ENCODE measurements around the gene SCG3.

Gene SCG3

GRCh38 chr15:51724673-51725072 lies 43.4 kb downstream of the SCG3 start:
- no peaks in the 10 kb centered on the region for H3K36me3 ChIP-seq (replicated peaks)
- H3K4me1 ChIP-seq: no peaks in the 10 kb centered on the region
- H3K4me3 ChIP-seq: no peak overlapping the region
- no peaks in the 10 kb centered on the region for H3K9me3 ChIP-seq
- no peaks in the 10 kb centered on the region; the same call in 1 of the 2 replicates for H3K27me3 ChIP-seq (ENCODE audit: low read depth)
- no peak for DNase-seq (ENCODE audit: low spot score in 2 of 2)
- in situ Hi-C loops (cut with MboI; ENCODE audit: low sequenced_read_pairs): no loop called here

- Histone ChIP-seq H3K9me3 (no peaks in the 10 kb centered on the region), H3K27me3 (ENCODE audit: low read depth) (no peaks in the 10 kb centered on the region; the same call in 1 of the 2 replicates), H3K36me3 (replicated peaks) (no peaks in the 10 kb centered on the region), H3K4me1 (no peaks in the 10 kb centered on the region), H3K4me3 (no peak overlapping the region)
- in situ Hi-C loops (cut with MboI; ENCODE audit: low sequenced_read_pairs): no loop called here
- peak; percentile 42 to 57 for DNase-seq (ENCODE audit: low spot score in 2 of 2)
Observed at GRCh38 chr15:51726302-51727073, 45.2 kb downstream of the SCG3 start.

GRCh38 chr15:51727141-51727897 lies 46.0 kb downstream of the SCG3 start:
- no peaks in the 10 kb centered on the region for H3K4me1 ChIP-seq
- DNase-seq (ENCODE audit: low spot score in 2 of 2): no peak

GRCh38 chr15:51731549-51732267 lies 50.4 kb downstream of the SCG3 start:
- no peak overlapping the region for H3K4me3 ChIP-seq
- no peak for DNase-seq (ENCODE audit: low spot score in 2 of 2)
- H3K4me1 ChIP-seq: peaks cover 9% of the 10 kb centered on the region
- in situ Hi-C loops (cut with MboI; ENCODE audit: low sequenced_read_pairs): no loop called here
- H3K9me3 ChIP-seq: no peaks in the 10 kb centered on the region
- no peaks in the 10 kb centered on the region for H3K36me3 ChIP-seq (replicated peaks)
- no peaks in the 10 kb centered on the region for H3K27me3 ChIP-seq (ENCODE audit: low read depth)

More at GRCh38 chr15:51727141-51727897, 46.0 kb downstream of the SCG3 start:
- Histone ChIP-seq H3K4me3 (no peak overlapping the region), H3K9me3 (no peaks in the 10 kb centered on the region), H3K36me3 (replicated peaks) (no peaks in the 10 kb centered on the region), H3K27me3 (ENCODE audit: low read depth) (no peaks in the 10 kb centered on the region; the same call in 1 of the 2 replicates)
- in situ Hi-C loops (cut with MboI; ENCODE audit: low sequenced_read_pairs): no loop called here

GRCh38 chr15:51732646-51733045 lies 51.3 kb downstream of the SCG3 start:
- Histone ChIP-seq H3K27me3 (ENCODE audit: low read depth) (no peaks in the 10 kb centered on the region), H3K9me3 (no peaks in the 10 kb centered on the region), H3K36me3 (replicated peaks) (no peaks in the 10 kb centered on the region), H3K4me3 (no peak overlapping the region), H3K4me1 (peaks cover 9% of the 10 kb centered on the region)
- DNase-seq (ENCODE audit: low spot score in 2 of 2): no peak
- in situ Hi-C loops (cut with MboI; ENCODE audit: low sequenced_read_pairs): no loop called here

- H3K4me1 ChIP-seq: peaks cover 12% of the 10 kb centered on the region
- H3K9me3 ChIP-seq: no peaks in the 10 kb centered on the region
- no peak for DNase-seq (ENCODE audit: low spot score in 2 of 2)
- H3K36me3 ChIP-seq (replicated peaks): no peaks in the 10 kb centered on the region; the same call in 1 of the 2 replicates
- in situ Hi-C loops (cut with MboI; ENCODE audit: low sequenced_read_pairs): no loop called here
- H3K4me3 ChIP-seq: no peak overlapping the region
- H3K27me3 ChIP-seq (ENCODE audit: low read depth): no peaks in the 10 kb centered on the region
Observed at GRCh38 chr15:51735228-51736010, 54.1 kb downstream of the SCG3 start.

- no peaks in the 10 kb centered on the region for H3K9me3 ChIP-seq
- no peak for DNase-seq (ENCODE audit: low spot score in 2 of 2)
- H3K4me1 ChIP-seq: peaks cover 12% of the 10 kb centered on the region
- no peaks in the 10 kb centered on the region; the same call in 1 of the 2 replicates for H3K36me3 ChIP-seq (replicated peaks)
- in situ Hi-C loops (cut with MboI; ENCODE audit: low sequenced_read_pairs): no loop called here
- H3K4me3 ChIP-seq: no peak overlapping the region
- no peaks in the 10 kb centered on the region for H3K27me3 ChIP-seq (ENCODE audit: low read depth)
Observed at GRCh38 chr15:51736069-51736468, 54.8 kb downstream of the SCG3 start.

GRCh38 chr15:51736751-51737521 lies 55.6 kb downstream of the SCG3 start:
- no peaks in the 10 kb centered on the region; the same call in 1 of the 2 replicates for H3K36me3 ChIP-seq (replicated peaks)
- peaks cover 12% of the 10 kb centered on the region for H3K4me1 ChIP-seq
- H3K9me3 ChIP-seq: no peaks in the 10 kb centered on the region
- H3K4me3 ChIP-seq: peak overlapping the region; percentile 27
- no peaks in the 10 kb centered on the region for H3K27me3 ChIP-seq (ENCODE audit: low read depth)
- peak; percentile 35 to 74 for DNase-seq (ENCODE audit: low spot score in 2 of 2)
- in situ Hi-C loops (cut with MboI; ENCODE audit: low sequenced_read_pairs): no loop called here

GRCh38 chr15:51737522-51738305 lies 56.4 kb downstream of the SCG3 start, which contains the start of gene LYSMD2:
TSS of gene LYSMD2 (minus strand) at chr15:51737655. CDS start at chr15:51737622, 33 bp downstream.
- Histone ChIP-seq H3K9me3 (no peaks in the 10 kb centered on the region), H3K27me3 (ENCODE audit: low read depth) (no peaks in the 10 kb centered on the region), H3K4me3 (peak within 1 kb of the TSS; percentile 27), H3K4me1 (peaks cover 12% of the 10 kb centered on the region), H3K36me3 (replicated peaks) (no peaks in the 10 kb centered on the region; the same call in 1 of the 2 replicates)
- DNase-seq (ENCODE audit: low spot score in 2 of 2): peak in 1 of 2 experiments; percentile 74
- in situ Hi-C loops (cut with MboI; ENCODE audit: low sequenced_read_pairs): no loop called here

- in situ Hi-C loops (cut with MboI; ENCODE audit: low sequenced_read_pairs): no loop called here
- H3K27me3 ChIP-seq (ENCODE audit: low read depth): no peaks in the 10 kb centered on the region
Observed at GRCh38 chr15:51738553-51738952, 57.2 kb downstream of the SCG3 start.

GRCh38 chr15:51739061-51739712 lies 57.9 kb downstream of the SCG3 start:
- Histone ChIP-seq H3K4me1 (peaks cover 12% of the 10 kb centered on the region), H3K9me3 (no peaks in the 10 kb centered on the region), H3K4me3 (no peak overlapping the region), H3K36me3 (replicated peaks) (no peaks in the 10 kb centered on the region; the same call in 1 of the 2 replicates), H3K27me3 (ENCODE audit: low read depth) (peaks cover 4% of the 10 kb centered on the region; the same call in 1 of the 2 replicates)
- no peak for DNase-seq (ENCODE audit: low spot score in 2 of 2)
- in situ Hi-C loops (cut with MboI; ENCODE audit: low sequenced_read_pairs): no loop called here

More at GRCh38 chr15:51738553-51738952, 57.2 kb downstream of the SCG3 start:
- Histone ChIP-seq H3K9me3 (no peaks in the 10 kb centered on the region), H3K4me1 (peaks cover 12% of the 10 kb centered on the region), H3K4me3 (no peak overlapping the region), H3K36me3 (replicated peaks) (no peaks in the 10 kb centered on the region; the same call in 1 of the 2 replicates)
- no peak for DNase-seq (ENCODE audit: low spot score in 2 of 2)

Measured in HAP-1 (cell line).